ENCODE measurements around the gene CDC37L1.
"Not testable (repeated sequence)": the region's sequence is repeated elsewhere in the genome, so short reads cannot be mapped to it uniquely, and the experiment has no call there.

- not testable (repeated sequence) for TF ChIP-seq CTCF (IDR thresholded peaks at IDR 0.05; ENCODE audit: low read length); EZH2 (IDR thresholded peaks at IDR 0.05; ENCODE audit: borderline replicate concordance, low read length)
Measured at GRCh38 chr9:4660665-4661064, 18.7 kb upstream of the CDC37L1 start.
